HK-2 (cell line): ENCODE data around the gene HIGD2A.
A peak's percentile ranks its signal among the peaks of the same experiment; 100 is the strongest.

ENCODE experiments used
- DNase-seq: peaks from one replicate; pipeline ENCODE4 v3.0.0-alpha.2; 2018; ENCODE audit not compliant: unreplicated experiment

The HIGD2A gene, protein sequence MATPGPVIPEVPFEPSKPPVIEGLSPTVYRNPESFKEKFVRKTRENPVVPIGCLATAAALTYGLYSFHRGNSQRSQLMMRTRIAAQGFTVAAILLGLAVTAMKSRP

GRCh38 chr5:176388444-176389134, at the start of gene HIGD2A, which contains the start of gene NOP16:
TSS of gene HIGD2A (plus strand) at chr5:176388751. CDS start at chr5:176388820, 69 bp downstream.
TSS of gene NOP16 (minus strand) at chr5:176388598. CDS start at chr5:176388539, 59 bp downstream.
- DNase-seq, result peak; percentile 94

DNA sequence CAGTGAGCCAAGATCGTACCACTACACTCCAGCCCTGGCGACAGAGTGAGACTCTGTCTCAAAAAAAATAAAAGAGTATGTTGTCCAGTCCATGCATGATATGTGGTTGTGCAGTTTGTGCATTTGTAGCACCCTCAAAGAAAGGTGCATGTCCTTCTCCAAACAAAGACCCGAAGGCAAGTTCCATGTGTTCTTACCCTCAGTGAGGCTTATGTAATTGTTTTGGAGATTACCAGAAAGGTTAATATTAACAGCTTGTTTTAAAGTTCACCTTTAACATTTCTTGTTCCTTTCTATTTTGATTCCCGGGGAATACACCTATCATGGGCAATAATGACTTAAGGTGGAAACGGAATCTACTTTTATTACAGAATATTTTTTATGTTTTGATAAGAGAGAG, 49.2 kb upstream of the HIGD2A start:
- no peak for DNase-seq

- DNase-seq, result no peak
Observed at GRCh38 chr5:176341325-176342157, 47.0 kb upstream of the HIGD2A start.

DNA sequence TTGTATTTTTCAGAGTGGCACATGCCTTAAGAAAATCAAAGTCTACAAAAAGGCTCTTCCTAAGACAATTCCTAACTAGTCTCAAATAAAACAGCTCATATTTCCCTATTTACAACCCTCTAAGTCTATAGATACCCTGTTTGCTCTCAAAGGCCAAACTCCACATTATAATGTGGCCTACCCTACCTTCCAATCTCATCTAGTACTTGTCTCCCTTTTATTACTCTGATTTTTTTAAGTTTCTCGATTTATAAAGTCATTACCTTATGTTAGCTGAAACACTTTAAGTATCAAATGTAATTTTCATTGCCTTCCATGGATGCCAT, 46.4 kb upstream of the HIGD2A start:
- no peak for DNase-seq

DNA sequence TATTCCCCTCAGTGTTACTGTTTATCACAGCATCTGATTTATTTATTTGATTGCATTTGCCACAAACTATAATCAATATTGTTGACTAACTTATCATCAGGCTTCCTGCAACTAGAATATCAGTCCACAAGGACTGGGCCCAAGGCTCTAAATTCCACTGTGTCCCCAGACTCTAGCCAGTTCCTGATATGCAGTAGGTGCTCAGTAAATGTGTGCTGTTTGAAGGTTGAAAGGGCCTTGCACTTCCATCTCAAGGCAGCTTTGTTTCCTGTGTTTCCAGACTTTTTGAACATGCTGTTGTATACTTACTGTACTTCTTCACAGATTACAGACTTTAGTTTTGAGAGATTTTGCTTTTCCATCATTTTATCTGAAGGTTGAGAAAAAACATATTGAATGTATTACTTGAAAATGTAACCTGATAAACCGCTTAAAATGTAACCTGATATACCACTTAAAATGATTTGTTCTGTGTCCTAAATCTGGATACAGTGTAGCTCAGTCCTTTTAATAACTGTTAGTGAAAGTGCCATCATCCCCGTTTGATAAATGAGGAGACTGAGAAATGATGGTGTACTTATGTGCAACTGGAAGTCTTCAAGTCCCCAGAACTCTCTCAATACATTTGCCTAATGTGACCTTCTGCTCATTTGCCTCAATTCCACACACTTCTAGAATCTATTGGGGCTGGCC, 45.6 kb upstream of the HIGD2A start:
- no peak for DNase-seq

- no peak for DNase-seq
Observed at GRCh38 chr5:176350416-176350815, 38.1 kb upstream of the HIGD2A start.

DNA sequence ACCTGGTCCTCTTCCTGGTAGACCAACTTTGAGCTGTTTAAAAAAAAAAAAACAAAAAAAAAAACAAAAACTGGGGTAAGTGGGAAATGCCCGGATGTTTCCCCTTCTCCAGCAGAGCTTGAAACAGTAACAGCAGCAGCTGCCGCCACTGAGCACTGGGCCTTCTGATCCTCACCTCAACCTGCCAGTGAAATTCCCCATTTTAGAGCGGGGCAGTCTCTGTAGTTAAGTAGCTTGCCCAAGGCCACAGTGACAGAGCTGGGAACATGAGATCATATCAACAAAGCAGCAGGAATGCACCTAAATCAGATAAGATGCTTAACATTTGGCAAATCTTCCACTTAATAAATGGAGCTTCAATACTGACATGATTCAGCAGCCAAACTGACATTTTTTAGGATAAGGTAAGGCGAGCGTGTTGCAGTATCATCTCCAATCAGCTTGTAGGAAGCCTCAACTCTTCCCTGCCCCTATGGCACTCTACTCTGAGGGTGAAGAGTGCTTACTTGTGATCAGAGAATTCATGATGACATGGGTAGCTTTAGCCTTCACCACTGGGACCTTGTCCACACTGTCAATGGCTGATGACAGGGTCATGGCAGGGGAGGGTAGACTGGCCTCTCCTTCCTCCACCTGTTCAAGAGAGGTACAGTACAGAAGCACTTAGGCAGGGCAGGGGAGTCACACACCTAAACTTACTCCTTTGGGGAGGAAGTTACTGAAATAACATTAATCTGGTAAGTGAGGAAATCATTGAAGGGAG, 36.3 kb upstream of the HIGD2A start:
- no peak for DNase-seq

DNA sequence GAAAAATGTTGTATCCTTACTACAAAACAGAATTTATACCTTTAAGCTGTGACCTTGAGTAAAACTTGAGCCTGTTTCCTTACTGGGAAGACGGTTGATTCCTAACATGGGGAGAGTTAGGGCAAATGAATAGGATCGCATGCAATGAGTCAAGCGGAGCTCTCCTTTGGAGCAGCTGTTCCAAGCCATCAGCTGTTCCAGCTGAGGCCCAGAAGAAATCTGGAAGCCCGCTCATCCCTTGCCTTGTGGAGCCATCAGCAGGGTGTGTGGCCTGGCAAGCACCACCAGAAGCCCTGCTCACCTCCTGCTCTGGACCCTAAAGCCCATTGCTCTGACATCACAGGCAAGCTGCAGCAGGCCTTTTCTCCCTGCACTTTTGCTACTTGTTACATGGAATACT, 35.0 kb upstream of the HIGD2A start:
- DNase-seq, result no peak

DNA sequence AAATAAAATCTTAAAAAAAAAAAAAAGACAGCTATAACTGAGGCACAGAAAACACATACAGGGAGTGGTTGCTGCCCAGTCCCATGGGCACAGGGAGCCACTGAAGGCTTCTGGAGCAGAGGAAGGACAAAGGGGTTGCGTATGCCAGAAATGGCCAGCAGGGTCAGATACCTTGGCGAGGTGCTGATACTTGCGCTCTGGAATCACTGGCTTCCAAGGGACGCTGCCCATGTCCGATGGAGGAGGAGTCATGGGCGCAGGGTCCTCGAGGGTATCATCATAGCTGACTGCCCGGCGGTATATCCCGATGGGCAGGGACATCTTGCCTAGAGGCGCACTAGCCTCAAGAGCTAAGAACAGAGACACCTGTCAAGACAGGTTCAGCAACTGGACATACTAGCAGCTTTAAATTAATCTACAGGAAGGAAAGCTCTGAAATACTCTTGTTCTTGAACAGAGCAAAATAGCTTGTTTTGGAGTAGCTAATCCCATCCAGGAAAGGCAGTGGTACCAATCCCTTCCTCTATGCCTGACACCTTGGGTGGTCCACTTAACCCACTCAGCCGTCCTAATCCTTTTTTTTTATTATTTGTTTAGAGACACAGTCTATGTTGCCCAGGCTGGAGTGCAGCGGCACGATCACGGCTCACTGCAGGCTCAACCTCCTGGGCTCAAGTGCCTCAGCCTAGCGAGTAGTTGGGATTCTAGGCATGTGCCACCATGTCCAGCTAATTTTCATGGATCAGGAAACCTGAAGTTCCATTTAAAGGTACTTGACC, 33.0 kb upstream of the HIGD2A start:
- no peak for DNase-seq

- DNase-seq, result no peak
Observed at GRCh38 chr5:176356179-176356566, 32.4 kb upstream of the HIGD2A start.

DNA sequence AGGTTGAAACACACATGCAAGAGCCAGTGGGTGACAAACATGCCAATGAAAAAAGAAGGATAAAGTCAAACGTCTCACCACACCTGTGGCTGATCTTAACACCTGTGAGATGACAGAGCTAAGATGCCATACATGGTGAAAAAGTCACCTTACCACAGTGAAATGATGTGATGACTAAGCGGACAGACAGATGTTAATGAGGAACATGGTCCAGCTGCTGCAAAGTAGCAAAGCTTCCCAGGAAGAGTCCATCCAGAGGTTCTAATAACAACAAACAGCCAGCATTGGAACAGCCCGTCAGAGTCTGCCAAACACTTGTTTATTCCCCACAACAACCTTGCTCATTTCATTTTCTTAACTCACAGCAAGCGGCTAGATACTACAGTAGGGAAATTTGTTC, 28.9 kb upstream of the HIGD2A start:
- DNase-seq, result no peak

DNA sequence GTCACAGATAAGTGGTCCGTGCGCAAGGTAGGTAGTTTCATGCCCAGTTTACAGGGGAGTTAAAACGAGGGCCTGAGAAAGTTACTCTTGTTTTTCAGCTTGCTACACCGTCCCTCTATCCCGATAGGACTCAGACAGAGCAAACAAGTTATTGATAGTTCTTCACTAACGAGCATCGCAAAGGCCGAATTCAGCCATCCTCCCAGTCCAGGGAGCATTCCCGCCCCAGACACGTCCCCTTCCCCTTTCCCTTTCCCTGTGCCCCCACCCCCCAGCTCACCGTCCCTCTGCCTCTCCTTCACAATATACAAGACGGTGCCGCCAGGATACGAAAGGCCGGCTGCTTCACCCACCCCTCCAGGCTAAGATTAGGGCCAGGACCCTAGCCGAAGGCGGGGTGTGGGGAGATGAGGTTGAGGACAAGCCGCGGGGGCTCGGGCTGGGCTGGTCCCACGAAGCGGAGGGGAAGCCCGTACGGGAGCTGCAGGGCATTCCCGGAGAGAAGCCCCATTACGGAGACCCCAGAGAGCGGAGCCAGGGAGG, 27.6 kb upstream of the HIGD2A start:
- peak; percentile 14 for DNase-seq

- DNase-seq, result peak; percentile 88
Observed at GRCh38 chr5:176361437-176362232, 26.9 kb upstream of the HIGD2A start, which contains the start of gene KIAA1191. TSS of gene KIAA1191 (minus strand) at chr5:176361764. CDS start at chr5:176359508, 2,256 bp downstream.

GRCh38 chr5:176362233-176362490, 26.4 kb upstream of the HIGD2A start:
- DNase-seq, result no peak

DNA sequence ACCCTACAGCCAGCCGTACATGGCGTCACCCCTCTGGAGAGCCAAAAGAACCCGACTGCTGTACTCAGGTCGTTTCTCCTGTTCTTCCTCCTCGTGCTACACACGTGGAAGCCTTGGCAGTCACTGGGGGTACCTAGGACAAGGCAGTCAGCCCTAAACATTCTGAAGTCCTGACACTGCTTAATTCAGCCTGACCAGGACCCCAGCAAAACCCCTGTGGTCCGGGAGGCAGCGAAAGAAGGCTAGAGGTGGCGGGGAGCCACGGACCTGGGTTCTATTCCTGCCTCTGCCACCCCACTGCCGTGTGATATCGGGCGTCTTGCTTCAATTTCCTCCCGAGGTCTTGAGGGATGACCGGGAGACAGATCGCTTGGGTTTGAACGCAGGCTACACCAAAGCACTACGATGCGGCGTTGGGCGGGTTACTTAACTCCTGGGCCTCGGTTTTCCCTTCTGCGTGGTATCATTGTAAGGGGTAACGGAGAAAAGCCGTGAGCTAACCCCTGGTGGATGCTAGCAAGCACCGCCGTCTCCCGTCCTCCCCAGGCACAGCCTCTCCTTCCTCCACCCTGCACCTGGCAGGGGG, 23.7 kb upstream of the HIGD2A start:
- DNase-seq, result no peak

- DNase-seq, result peak; percentile 58
Observed at GRCh38 chr5:176365351-176366231, 23.0 kb upstream of the HIGD2A start, which contains the start of gene ARL10. TSS of gene ARL10 (plus strand) at chr5:176365487. CDS start at chr5:176365564, 77 bp downstream.

- no peak for DNase-seq
Observed at GRCh38 chr5:176366232-176366894, 22.2 kb upstream of the HIGD2A start.

DNA sequence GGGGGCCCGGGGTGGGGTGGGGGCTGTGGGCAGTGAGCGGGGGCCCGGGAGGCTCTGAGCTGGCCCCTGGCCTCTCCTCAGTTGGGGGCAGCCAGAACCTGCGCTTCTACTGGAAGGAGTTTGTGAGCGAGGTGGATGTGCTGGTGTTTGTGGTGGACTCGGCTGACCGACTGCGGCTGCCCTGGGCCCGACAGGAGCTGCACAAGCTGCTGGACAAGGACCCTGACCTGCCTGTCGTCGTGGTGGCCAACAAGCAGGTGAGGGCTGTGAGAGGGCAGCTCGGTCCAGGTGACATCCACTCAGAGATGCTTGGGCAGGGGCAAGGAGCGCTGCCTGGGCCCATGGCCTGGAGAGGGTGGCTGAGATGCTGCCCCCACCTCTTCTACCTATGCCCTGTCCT, 19.8 kb upstream of the HIGD2A start:
- no peak for DNase-seq
